ENCODE measurements around the gene FBXW8. TPM values are rescaled to one million over a fixed set of nuclear protein-coding genes. Genes with fewer than 3 reads are reported as not detected.

The FBXW8 gene
- total RNA-seq, 1 experiment from 2014 or later = 15.6 TPM

GRCh38 chr12:117037289-117038022, 126.7 kb downstream of the FBXW8 start:
- no peak for TF ChIP-seq FOXP1 (CRISPR knock-in tag; IDR thresholded peaks at IDR 0.05; ENCODE audit: borderline replicate concordance)
- no peak for TF ChIP-seq ELF4 (CRISPR knock-in tag; IDR thresholded peaks at IDR 0.05; ENCODE audit: low read depth)
- TF ChIP-seq, protein P1, sequence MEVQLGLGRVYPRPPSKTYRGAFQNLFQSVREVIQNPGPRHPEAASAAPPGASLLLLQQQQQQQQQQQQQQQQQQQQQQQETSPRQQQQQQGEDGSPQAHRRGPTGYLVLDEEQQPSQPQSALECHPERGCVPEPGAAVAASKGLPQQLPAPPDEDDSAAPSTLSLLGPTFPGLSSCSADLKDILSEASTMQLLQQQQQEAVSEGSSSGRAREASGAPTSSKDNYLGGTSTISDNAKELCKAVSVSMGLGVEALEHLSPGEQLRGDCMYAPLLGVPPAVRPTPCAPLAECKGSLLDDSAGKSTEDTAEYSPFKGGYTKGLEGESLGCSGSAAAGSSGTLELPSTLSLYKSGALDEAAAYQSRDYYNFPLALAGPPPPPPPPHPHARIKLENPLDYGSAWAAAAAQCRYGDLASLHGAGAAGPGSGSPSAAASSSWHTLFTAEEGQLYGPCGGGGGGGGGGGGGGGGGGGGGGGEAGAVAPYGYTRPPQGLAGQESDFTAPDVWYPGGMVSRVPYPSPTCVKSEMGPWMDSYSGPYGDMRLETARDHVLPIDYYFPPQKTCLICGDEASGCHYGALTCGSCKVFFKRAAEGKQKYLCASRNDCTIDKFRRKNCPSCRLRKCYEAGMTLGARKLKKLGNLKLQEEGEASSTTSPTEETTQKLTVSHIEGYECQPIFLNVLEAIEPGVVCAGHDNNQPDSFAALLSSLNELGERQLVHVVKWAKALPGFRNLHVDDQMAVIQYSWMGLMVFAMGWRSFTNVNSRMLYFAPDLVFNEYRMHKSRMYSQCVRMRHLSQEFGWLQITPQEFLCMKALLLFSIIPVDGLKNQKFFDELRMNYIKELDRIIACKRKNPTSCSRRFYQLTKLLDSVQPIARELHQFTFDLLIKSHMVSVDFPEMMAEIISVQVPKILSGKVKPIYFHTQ (CRISPR knock-in tag; IDR thresholded peaks at IDR 0.05) = no peak
- TF ChIP-seq ZBTB21 (CRISPR knock-in tag; IDR thresholded peaks at IDR 0.05; ENCODE audit: borderline replicate concordance) = no peak
- TF ChIP-seq, protein P2, sequence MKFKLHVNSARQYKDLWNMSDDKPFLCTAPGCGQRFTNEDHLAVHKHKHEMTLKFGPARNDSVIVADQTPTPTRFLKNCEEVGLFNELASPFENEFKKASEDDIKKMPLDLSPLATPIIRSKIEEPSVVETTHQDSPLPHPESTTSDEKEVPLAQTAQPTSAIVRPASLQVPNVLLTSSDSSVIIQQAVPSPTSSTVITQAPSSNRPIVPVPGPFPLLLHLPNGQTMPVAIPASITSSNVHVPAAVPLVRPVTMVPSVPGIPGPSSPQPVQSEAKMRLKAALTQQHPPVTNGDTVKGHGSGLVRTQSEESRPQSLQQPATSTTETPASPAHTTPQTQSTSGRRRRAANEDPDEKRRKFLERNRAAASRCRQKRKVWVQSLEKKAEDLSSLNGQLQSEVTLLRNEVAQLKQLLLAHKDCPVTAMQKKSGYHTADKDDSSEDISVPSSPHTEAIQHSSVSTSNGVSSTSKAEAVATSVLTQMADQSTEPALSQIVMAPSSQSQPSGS (CRISPR knock-in tag; IDR thresholded peaks at IDR 0.05; ENCODE audit: borderline replicate concordance, low read depth) = no peak
- TF ChIP-seq CREM (CRISPR knock-in tag; IDR thresholded peaks at IDR 0.05) = no peak
- TF ChIP-seq, protein P3, sequence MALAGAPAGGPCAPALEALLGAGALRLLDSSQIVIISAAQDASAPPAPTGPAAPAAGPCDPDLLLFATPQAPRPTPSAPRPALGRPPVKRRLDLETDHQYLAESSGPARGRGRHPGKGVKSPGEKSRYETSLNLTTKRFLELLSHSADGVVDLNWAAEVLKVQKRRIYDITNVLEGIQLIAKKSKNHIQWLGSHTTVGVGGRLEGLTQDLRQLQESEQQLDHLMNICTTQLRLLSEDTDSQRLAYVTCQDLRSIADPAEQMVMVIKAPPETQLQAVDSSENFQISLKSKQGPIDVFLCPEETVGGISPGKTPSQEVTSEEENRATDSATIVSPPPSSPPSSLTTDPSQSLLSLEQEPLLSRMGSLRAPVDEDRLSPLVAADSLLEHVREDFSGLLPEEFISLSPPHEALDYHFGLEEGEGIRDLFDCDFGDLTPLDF (CRISPR knock-in tag; IDR thresholded peaks at IDR 0.05) = no peak
- no peak for TF ChIP-seq TCF7 (CRISPR knock-in tag; IDR thresholded peaks at IDR 0.05; ENCODE audit: low read depth)
- TF ChIP-seq, protein P4, sequence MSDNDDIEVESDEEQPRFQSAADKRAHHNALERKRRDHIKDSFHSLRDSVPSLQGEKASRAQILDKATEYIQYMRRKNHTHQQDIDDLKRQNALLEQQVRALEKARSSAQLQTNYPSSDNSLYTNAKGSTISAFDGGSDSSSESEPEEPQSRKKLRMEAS (CRISPR knock-in tag; IDR thresholded peaks at IDR 0.05) = no peak
- no peak for TF ChIP-seq ZNF416 (CRISPR knock-in tag; IDR thresholded peaks at IDR 0.05)
- TF ChIP-seq FOXJ3 (CRISPR knock-in tag; IDR thresholded peaks at IDR 0.05; ENCODE audit: borderline replicate concordance) = no peak
- TF ChIP-seq E2F4 (CRISPR knock-in tag; IDR thresholded peaks at IDR 0.05; ENCODE audit: borderline replicate concordance, low read depth) = no peak

GRCh38 chr12:117038023-117038680, 127.4 kb downstream of the FBXW8 start:
- POLR2A ChIA-PET = no interaction called here
- Mint-ChIP-seq H3K27ac (no peak overlapping the region), H3K9me3 (no peaks in the 10 kb centered on the region), H3K27me3 (ENCODE audit: low read depth) (no peaks in the 10 kb centered on the region), H3K4me1 (peaks cover 26% of the 10 kb centered on the region), H3K4me3 (no peak overlapping the region), H3K36me3 (no peaks in the 10 kb centered on the region)
- CTCF ChIA-PET = interaction anchor here (0.5 to 4.6 kb wide), 5 partner anchors 9 to 180 kb away, joined by 3 to 34 read pairs (median 3); no protein-coding TSS in a partner anchor
- ATAC-seq = no peak
- no peak for DNase-seq (ENCODE audit: low spot score)
- no peak for TF ChIP-seq GRHL2 (CRISPR knock-in tag; IDR thresholded peaks at IDR 0.05; ENCODE audit: insufficient replicate concordance, severe bottlenecking)
- TF ChIP-seq, protein P5, sequence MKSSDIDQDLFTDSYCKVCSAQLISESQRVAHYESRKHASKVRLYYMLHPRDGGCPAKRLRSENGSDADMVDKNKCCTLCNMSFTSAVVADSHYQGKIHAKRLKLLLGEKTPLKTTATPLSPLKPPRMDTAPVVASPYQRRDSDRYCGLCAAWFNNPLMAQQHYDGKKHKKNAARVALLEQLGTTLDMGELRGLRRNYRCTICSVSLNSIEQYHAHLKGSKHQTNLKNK (CRISPR knock-in tag; IDR thresholded peaks at IDR 0.05) = no peak
- TF ChIP-seq ZNF232 (CRISPR knock-in tag; IDR thresholded peaks at IDR 0.05) = no peak
- TF ChIP-seq, protein P6, sequence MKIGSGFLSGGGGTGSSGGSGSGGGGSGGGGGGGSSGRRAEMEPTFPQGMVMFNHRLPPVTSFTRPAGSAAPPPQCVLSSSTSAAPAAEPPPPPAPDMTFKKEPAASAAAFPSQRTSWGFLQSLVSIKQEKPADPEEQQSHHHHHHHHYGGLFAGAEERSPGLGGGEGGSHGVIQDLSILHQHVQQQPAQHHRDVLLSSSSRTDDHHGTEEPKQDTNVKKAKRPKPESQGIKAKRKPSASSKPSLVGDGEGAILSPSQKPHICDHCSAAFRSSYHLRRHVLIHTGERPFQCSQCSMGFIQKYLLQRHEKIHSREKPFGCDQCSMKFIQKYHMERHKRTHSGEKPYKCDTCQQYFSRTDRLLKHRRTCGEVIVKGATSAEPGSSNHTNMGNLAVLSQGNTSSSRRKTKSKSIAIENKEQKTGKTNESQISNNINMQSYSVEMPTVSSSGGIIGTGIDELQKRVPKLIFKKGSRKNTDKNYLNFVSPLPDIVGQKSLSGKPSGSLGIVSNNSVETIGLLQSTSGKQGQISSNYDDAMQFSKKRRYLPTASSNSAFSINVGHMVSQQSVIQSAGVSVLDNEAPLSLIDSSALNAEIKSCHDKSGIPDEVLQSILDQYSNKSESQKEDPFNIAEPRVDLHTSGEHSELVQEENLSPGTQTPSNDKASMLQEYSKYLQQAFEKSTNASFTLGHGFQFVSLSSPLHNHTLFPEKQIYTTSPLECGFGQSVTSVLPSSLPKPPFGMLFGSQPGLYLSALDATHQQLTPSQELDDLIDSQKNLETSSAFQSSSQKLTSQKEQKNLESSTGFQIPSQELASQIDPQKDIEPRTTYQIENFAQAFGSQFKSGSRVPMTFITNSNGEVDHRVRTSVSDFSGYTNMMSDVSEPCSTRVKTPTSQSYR (CRISPR knock-in tag; IDR thresholded peaks at IDR 0.05) = no peak
- no peak for TF ChIP-seq NR1H2 (CRISPR knock-in tag; IDR thresholded peaks at IDR 0.05)
- TF ChIP-seq ELF4 (CRISPR knock-in tag; IDR thresholded peaks at IDR 0.05; ENCODE audit: low read depth) = no peak

More at GRCh38 chr12:117037289-117038022, 126.7 kb downstream of the FBXW8 start:
- H3K4me3 Mint-ChIP-seq = no peak overlapping the region
- H3K36me3 Mint-ChIP-seq = no peaks in the 10 kb centered on the region
- no peak for ATAC-seq
- ChIA-PET POLR2A (interaction anchor here (0.6 kb wide), 2 partner anchors 15 to 732 kb away, joined by 3 read pairs; no protein-coding TSS in a partner anchor), CTCF (interaction anchor here (0.5 to 4.6 kb wide), 7 partner anchors 10 to 180 kb away, joined by 3 to 34 read pairs (median 3); no protein-coding TSS in a partner anchor)
- no peaks in the 10 kb centered on the region for H3K27me3 Mint-ChIP-seq (ENCODE audit: low read depth)
- H3K27ac Mint-ChIP-seq = no peak overlapping the region
- no peaks in the 10 kb centered on the region for H3K9me3 Mint-ChIP-seq
- DNase-seq (ENCODE audit: low spot score) = no peak
- H3K4me1 Mint-ChIP-seq = peaks cover 26% of the 10 kb centered on the region

All from WTC11 (cell line).